Smooth muscle cell (in vitro differentiated cells): ENCODE results near the gene CANX. TPM values are rescaled to one million over a fixed set of nuclear protein-coding genes. Genes with fewer than 3 reads are reported as not detected.

ENCODE experiments used
- DNase-seq: peaks from one replicate; lab custom pipeline; 2025; ENCODE audit not compliant: unreplicated experiment; lab: John Stamatoyannopoulos, UW
- H2AFZ ChIP-seq: fragments of 200-600 bp; sonication (generic); 2 replicates; pipeline ENCODE4 v1.6.0; 2016; ENCODE audit warnings: antibody characterized with exemption, low read depth, mild to moderate bottlenecking
- H3F3A ChIP-seq: fragments of 200-600 bp; sonication (generic); 2 replicates; pipeline ENCODE4 v1.6.0; 2017; ENCODE audit warnings: antibody characterized with exemption, low read depth
- H3K27ac ChIP-seq: fragments of 200-600 bp; sonication (generic); 2 replicates; pipeline ENCODE4 v1.5.1; 2016; ENCODE audit warnings: low read depth, mild to moderate bottlenecking
- H3K27me3 ChIP-seq: fragments of 200-600 bp; sonication (generic); 2 replicates; pipeline ENCODE4 v1.6.1; 2016; ENCODE audit warnings: low read depth, mild to moderate bottlenecking
- H3K36me3 ChIP-seq: fragments of 200-600 bp; sonication (generic); 2 replicates; pipeline ENCODE4 v1.5.1; 2016; ENCODE audit warnings: low read depth
- H3K4me1 ChIP-seq: fragments of 200-600 bp; sonication (generic); 2 replicates; pipeline ENCODE4 v1.5.1; 2016; ENCODE audit warnings: low read depth
- H3K4me2 ChIP-seq: fragments of 200-600 bp; sonication (generic); 2 replicates; pipeline ENCODE4 v1.6.0; 2016; ENCODE audit warnings: mild to moderate bottlenecking
- H3K4me3 ChIP-seq: fragments of 200-600 bp; sonication (generic); 2 replicates; pipeline ENCODE4 v1.5.1; 2016; ENCODE audit warnings: mild to moderate bottlenecking
- H3K79me2 ChIP-seq: fragments of 200-600 bp; sonication (generic); 2 replicates; pipeline ENCODE4 v1.6.0; 2016; ENCODE audit warnings: low read depth, mild to moderate bottlenecking
- H3K9ac ChIP-seq: fragments of 200-600 bp; sonication (generic); 2 replicates; pipeline ENCODE4 v1.6.0; 2016; ENCODE audit warnings: low read depth
- H3K9me3 ChIP-seq: fragments of 200-600 bp; sonication (generic); replicated peaks from 2 replicates; pipeline ENCODE4 v1.5.1; 2016; ENCODE audit warnings: low read depth
- H4K20me1 ChIP-seq: fragments of 200-600 bp; sonication (generic); 2 replicates; pipeline ENCODE4 v1.6.0; 2016; ENCODE audit warnings: low read depth
- WGBS: methylation state at CpG from one replicate; pipeline ENCODE4 v1.1.7; 2016; ENCODE audit warnings: low lambda C conversion rate; 5-methylcytosine and 5-hydroxymethylcytosine counted together
- polyA plus RNA-seq: library from polyadenylated mRNA; unstranded; fragments of >200 nt; fragmentation: Nextera tagmentation; extraction: Ambion mirVana; gene quantifications from 2 replicates; pipeline ENCODE4 v1.2.1, GENCODE V29; 2016
- total RNA-seq: library from RNA; depleted of rRNA; stranded (reverse); fragments of >200 nt; gene quantifications from 2 replicates; pipeline ENCODE4 v1.2.3, GENCODE V29; 2014
- TF ChIP-seq, protein P1 (sequence below): fragments of 200-600 bp; sonication (generic); IDR thresholded peaks from 2 replicates; pipeline ENCODE4 v1.5.1; 2017; ENCODE audit warnings: borderline replicate concordance, mild to moderate bottlenecking, antibody characterized with exemption; ENCODE audit not compliant: insufficient read depth, poor library complexity, severe bottlenecking

The CANX gene
- total and polyA plus RNA-seq, 2 experiments from 2014 or later, result 274 to 513 TPM

- Histone ChIP-seq H3K4me1 (peaks cover 13% of the 10 kb centered on the region), H2AFZ (no peak overlapping the region), H3K36me3 (no peaks in the 10 kb centered on the region), H3K4me2 (peak overlapping the region; percentile 90), H3F3A (no peaks in the 10 kb centered on the region), H3K79me2 (peaks cover 65% of the 10 kb centered on the region), H3K27me3 (no peaks in the 10 kb centered on the region), H3K9ac (peak overlapping the region; percentile 96), H4K20me1 (peaks cover 53% of the 10 kb centered on the region), H3K9me3 (no peaks in the 10 kb centered on the region), H3K4me3 (peak overlapping the region; percentile 85), H3K27ac (peak overlapping the region; percentile 85)
- TF ChIP-seq, protein P1, sequence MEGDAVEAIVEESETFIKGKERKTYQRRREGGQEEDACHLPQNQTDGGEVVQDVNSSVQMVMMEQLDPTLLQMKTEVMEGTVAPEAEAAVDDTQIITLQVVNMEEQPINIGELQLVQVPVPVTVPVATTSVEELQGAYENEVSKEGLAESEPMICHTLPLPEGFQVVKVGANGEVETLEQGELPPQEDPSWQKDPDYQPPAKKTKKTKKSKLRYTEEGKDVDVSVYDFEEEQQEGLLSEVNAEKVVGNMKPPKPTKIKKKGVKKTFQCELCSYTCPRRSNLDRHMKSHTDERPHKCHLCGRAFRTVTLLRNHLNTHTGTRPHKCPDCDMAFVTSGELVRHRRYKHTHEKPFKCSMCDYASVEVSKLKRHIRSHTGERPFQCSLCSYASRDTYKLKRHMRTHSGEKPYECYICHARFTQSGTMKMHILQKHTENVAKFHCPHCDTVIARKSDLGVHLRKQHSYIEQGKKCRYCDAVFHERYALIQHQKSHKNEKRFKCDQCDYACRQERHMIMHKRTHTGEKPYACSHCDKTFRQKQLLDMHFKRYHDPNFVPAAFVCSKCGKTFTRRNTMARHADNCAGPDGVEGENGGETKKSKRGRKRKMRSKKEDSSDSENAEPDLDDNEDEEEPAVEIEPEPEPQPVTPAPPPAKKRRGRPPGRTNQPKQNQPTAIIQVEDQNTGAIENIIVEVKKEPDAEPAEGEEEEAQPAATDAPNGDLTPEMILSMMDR, result no peak
- no peak for DNase-seq
- WGBS, result 6% methylated on average over 19 of the region's 19 CpGs
Observed at GRCh38 chr5:179699616-179700237, 960 bp downstream of the CANX start.

- Histone ChIP-seq H3K4me3 (peak overlapping the region; percentile 85), H3K9ac (peak overlapping the region; percentile 96)
Observed at GRCh38 chr5:179700401-179700918, 1.7 kb downstream of the CANX start.

DNA sequence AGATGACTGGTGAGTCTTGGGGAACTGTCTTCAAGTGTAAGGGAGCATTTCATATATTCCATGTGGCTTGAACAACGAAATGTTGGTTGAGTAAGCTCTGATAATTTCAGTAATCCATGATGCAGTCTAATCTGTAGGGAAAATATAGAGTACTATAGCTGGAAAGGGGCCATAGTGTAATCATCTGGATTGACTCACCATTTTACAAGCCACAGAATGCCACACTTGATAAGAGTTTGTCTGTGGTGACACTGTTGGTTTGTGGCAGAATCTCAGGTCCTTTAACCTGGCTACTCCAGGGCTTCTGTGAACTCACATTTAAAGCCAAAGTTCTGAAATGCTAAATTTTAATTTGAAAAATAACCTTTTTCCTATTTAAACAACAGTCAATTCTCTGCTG is 17.5 kb downstream of the CANX start:
- Histone ChIP-seq H3K27ac (peak overlapping the region; percentile 8), H3K9ac (no peak overlapping the region), H4K20me1 (peaks cover 78% of the 10 kb centered on the region), H3F3A (peaks cover 13% of the 10 kb centered on the region), H3K9me3 (no peaks in the 10 kb centered on the region), H3K4me1 (no peaks in the 10 kb centered on the region), H3K79me2 (peaks cover 44% of the 10 kb centered on the region), H3K27me3 (no peaks in the 10 kb centered on the region), H3K36me3 (peaks cover 26% of the 10 kb centered on the region), H2AFZ (no peak overlapping the region), H3K4me2 (no peak overlapping the region), H3K4me3 (no peak overlapping the region)
- no peak for DNase-seq
- TF ChIP-seq, protein P1, result no peak
- WGBS, result 30% methylated on average over 1 of the region's 1 CpG

More at GRCh38 chr5:179700401-179700918, 1.7 kb downstream of the CANX start:
- 52% methylated on average over 7 of the region's 7 CpGs for WGBS
- H3K27me3 ChIP-seq, result no peaks in the 10 kb centered on the region
- H3F3A ChIP-seq, result no peaks in the 10 kb centered on the region
- peaks cover 13% of the 10 kb centered on the region for H3K4me1 ChIP-seq
- TF ChIP-seq, protein P1, result no peak
- H3K27ac ChIP-seq, result peak overlapping the region; percentile 85
- H4K20me1 ChIP-seq, result peaks cover 60% of the 10 kb centered on the region
- H2AFZ ChIP-seq, result no peak overlapping the region
- H3K9me3 ChIP-seq, result no peaks in the 10 kb centered on the region
- peak overlapping the region; percentile 90 for H3K4me2 ChIP-seq
- no peak for DNase-seq
- peaks cover 72% of the 10 kb centered on the region for H3K79me2 ChIP-seq
- H3K36me3 ChIP-seq, result peaks cover 3% of the 10 kb centered on the region

DNA sequence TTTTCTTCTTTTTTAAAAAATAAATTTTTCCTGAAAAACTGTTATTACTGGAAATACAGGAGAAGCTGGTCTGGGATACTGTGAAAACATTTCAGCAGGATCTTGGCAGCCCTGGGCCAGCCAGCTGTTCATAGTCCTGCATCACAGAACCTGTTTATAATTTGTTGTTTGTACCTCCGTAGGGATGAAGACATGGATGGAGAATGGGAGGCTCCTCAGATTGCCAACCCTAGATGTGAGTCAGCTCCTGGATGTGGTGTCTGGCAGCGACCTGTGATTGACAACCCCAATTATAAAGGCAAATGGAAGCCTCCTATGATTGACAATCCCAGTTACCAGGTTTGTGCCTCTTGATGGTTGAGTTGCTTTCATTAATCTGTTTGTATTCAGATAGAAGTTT is 21.5 kb downstream of the CANX start:
- Histone ChIP-seq H3F3A (peaks cover 30% of the 10 kb centered on the region), H4K20me1 (peaks cover 71% of the 10 kb centered on the region), H3K79me2 (peaks cover 43% of the 10 kb centered on the region), H3K4me2 (no peak overlapping the region), H3K4me1 (no peaks in the 10 kb centered on the region), H3K9me3 (no peaks in the 10 kb centered on the region), H3K27me3 (no peaks in the 10 kb centered on the region), H3K27ac (no peak overlapping the region), H2AFZ (no peak overlapping the region), H3K4me3 (no peak overlapping the region), H3K36me3 (peaks cover 34% of the 10 kb centered on the region), H3K9ac (no peak overlapping the region)
- DNase-seq, result no peak
- TF ChIP-seq, protein P1, result no peak
- WGBS, result 90% methylated on average over 2 of the region's 2 CpGs
